Measurements from ENCODE around the gene KLHL21. TPM values are rescaled to one million over a fixed set of nuclear protein-coding genes. Genes with fewer than 3 reads are reported as not detected.

KLHL21 gene
- total RNA-seq, 1 donor from 2014 or later: 26.1 TPM

GRCh38 chr1:6632588-6633514 is 30.2 kb upstream of the KLHL21 start:
- H3K4me3 Mint-ChIP-seq: no peak overlapping the region
- H3K9me3 Mint-ChIP-seq: no peaks in the 10 kb centered on the region
- H3K4me1 Mint-ChIP-seq: peaks cover 4% of the 10 kb centered on the region
- H3K27ac Mint-ChIP-seq: no peak overlapping the region
- H3K36me3 Mint-ChIP-seq (ENCODE audit: low read depth): peaks cover 39% of the 10 kb centered on the region
- DNase-seq: no peak
- H3K27me3 Mint-ChIP-seq: no peaks in the 10 kb centered on the region
- intact Hi-C loops (cut with micrococcal nuclease): no loop called here

GRCh38 chr1:6631058-6631457 is 28.4 kb upstream of the KLHL21 start:
- H3K9me3 Mint-ChIP-seq: no peaks in the 10 kb centered on the region
- H3K4me3 Mint-ChIP-seq: no peak overlapping the region
- intact Hi-C loops (cut with micrococcal nuclease): no loop called here
- DNase-seq: no peak
- no peaks in the 10 kb centered on the region for H3K27me3 Mint-ChIP-seq
- H3K27ac Mint-ChIP-seq: no peak overlapping the region
- H3K36me3 Mint-ChIP-seq (ENCODE audit: low read depth): peaks cover 39% of the 10 kb centered on the region
- peaks cover 17% of the 10 kb centered on the region for H3K4me1 Mint-ChIP-seq

- Mint-ChIP-seq H3K4me1 (peaks cover 21% of the 10 kb centered on the region), H3K27me3 (no peaks in the 10 kb centered on the region), H3K36me3 (ENCODE audit: low read depth) (peaks cover 40% of the 10 kb centered on the region), H3K4me3 (no peak overlapping the region), H3K27ac (no peak overlapping the region), H3K9me3 (no peaks in the 10 kb centered on the region)
- DNase-seq: no peak
- intact Hi-C loops (cut with micrococcal nuclease): no loop called here
Measured at GRCh38 chr1:6630027-6630426, 27.4 kb upstream of the KLHL21 start.

DNA sequence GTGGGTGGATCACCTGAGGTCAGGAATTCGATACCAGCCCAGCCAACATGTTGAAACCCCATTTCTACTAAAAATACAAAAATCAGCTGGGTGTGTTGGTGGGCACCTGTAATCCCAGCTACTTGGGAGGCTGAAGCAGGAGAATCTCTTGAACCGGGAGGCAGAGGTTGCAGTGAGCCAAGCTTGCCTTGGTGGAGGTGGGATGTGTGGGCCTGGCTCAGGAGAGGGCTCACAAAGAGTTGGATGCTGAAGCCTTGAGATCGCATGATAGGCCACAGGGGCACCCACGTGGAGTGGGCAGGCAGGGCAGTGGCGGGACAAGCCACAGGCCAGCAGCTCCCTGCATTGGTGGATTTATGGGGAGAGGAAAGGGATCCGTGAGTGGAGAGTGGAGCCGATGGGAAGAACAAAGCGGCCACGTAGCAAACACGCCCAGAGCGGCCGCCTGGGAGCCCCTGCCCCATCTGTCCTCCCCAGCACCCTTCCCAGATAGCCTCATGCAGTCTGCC is 26.4 kb upstream of the KLHL21 start:
- intact Hi-C loops (cut with micrococcal nuclease): no loop called here
- no peaks in the 10 kb centered on the region for H3K9me3 Mint-ChIP-seq
- no peak overlapping the region for H3K4me3 Mint-ChIP-seq
- peaks cover 36% of the 10 kb centered on the region for H3K36me3 Mint-ChIP-seq (ENCODE audit: low read depth)
- H3K4me1 Mint-ChIP-seq: peaks cover 25% of the 10 kb centered on the region
- no peak for DNase-seq
- H3K27ac Mint-ChIP-seq: no peak overlapping the region
- no peaks in the 10 kb centered on the region for H3K27me3 Mint-ChIP-seq

GRCh38 chr1:6627841-6628545 is 25.3 kb upstream of the KLHL21 start:
- Mint-ChIP-seq H3K9me3 (no peaks in the 10 kb centered on the region), H3K27ac (peak overlapping the region; percentile 46), H3K4me1 (peaks cover 29% of the 10 kb centered on the region), H3K27me3 (no peaks in the 10 kb centered on the region), H3K4me3 (peak overlapping the region; percentile 5), H3K36me3 (ENCODE audit: low read depth) (peaks cover 34% of the 10 kb centered on the region)
- DNase-seq: no peak
- intact Hi-C loops (cut with micrococcal nuclease): no loop called here

DNA sequence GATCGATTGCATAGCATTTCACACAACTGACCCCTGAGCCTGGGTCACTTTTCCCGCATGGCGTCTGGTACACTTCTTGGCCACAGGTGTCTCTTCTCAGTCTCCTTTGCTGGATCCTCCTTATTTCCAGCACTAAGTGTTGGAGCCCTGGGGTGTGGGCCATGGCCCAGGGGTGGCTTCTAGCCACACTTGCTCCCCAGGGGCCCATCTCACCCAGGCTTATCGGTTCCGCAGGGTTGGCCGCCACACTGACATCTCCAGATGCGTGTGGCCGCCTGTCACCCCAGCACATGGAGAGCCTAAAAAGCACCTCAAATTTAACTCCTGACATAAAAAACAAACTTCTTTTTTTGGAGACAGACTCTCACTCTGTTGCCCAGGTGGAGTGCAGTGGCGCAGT is 24.4 kb upstream of the KLHL21 start:
- H3K36me3 Mint-ChIP-seq (ENCODE audit: low read depth): peaks cover 37% of the 10 kb centered on the region
- H3K27me3 Mint-ChIP-seq: no peaks in the 10 kb centered on the region
- DNase-seq: no peak
- H3K4me3 Mint-ChIP-seq: peak overlapping the region; percentile 95
- peaks cover 29% of the 10 kb centered on the region for H3K4me1 Mint-ChIP-seq
- H3K9me3 Mint-ChIP-seq: no peaks in the 10 kb centered on the region
- intact Hi-C loops (cut with micrococcal nuclease): no loop called here
- no peak overlapping the region for H3K27ac Mint-ChIP-seq

- H3K36me3 Mint-ChIP-seq (ENCODE audit: low read depth): peaks cover 42% of the 10 kb centered on the region
- peak; percentile 69 for DNase-seq
Measured at GRCh38 chr1:6625584-6626149, 23.0 kb upstream of the KLHL21 start.

DNA sequence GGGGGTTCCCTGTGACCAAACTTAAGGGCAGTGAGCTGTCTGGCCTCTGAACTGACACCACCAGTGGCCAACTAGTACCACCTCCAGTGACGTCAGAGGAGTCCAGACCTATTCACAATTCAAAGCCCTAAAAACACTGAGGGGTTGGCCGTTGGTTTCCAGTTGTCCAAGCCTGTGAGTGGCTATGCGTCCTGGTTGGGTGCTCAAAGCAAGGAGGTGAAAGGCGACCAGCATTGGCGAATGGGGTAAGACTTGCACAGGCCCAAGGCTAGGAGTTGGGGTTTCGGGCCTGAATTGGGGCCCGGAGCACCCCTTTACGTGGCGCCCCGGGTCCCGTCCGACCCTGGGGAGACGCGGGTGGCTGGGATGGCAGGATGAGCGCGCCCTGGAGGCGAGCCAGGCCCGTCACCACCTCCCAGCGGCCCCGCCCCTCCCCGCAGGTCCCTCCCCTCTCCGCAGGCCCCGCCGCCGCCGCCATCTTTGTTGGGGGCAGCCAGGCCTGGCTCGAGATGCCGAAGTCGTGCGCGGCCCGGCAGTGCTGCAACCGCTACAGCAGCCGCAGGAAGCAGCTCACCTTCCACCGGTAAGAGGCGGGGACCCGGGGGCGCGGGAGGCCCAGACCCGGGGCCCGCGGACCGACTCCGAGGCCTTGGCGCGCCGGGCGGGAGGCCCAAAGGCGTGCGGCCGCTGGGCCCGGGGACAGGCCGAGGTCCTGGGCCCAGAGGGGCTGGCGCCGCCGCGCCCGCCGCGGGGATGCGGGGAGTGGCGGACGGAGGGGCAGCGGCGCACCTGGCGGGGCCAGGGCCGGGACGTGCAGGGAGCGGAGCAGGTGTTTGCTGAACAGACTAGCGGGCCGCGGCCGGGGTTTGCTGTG is 22.3 kb upstream of the KLHL21 start, which contains the start of gene THAP3:
Gene THAP3, plus strand, starts transcription at position 159 of the 874 bp plus-strand sequence. Its CDS starts 351 bp downstream, at position 510.
- Mint-ChIP-seq H3K27ac (peak within 1 kb of the TSS; percentile 90), H3K4me1 (peaks cover 28% of the 10 kb centered on the region), H3K4me3 (peak within 1 kb of the TSS; percentile 95), H3K36me3 (ENCODE audit: low read depth) (peaks cover 41% of the 10 kb centered on the region), H3K9me3 (no peaks in the 10 kb centered on the region), H3K27me3 (no peaks in the 10 kb centered on the region)
- intact Hi-C loops (cut with micrococcal nuclease): loop anchor here (1.0 kb wide), 3 partner anchors 12 to 71 kb away; partner anchors contain the start of genes NOL9 and PHF13
- DNase-seq: peak; percentile 95

More at GRCh38 chr1:6625584-6626149, 23.0 kb upstream of the KLHL21 start:
- H3K4me3 Mint-ChIP-seq: peak overlapping the region; percentile 95
- H3K27ac Mint-ChIP-seq: peak overlapping the region; percentile 90
- intact Hi-C loops (cut with micrococcal nuclease): loop anchor here (1.0 kb wide), 3 partner anchors 12 to 71 kb away; partner anchors contain the start of genes NOL9 and PHF13
- H3K27me3 Mint-ChIP-seq: no peaks in the 10 kb centered on the region
- H3K9me3 Mint-ChIP-seq: no peaks in the 10 kb centered on the region
- peaks cover 29% of the 10 kb centered on the region for H3K4me1 Mint-ChIP-seq

DNA sequence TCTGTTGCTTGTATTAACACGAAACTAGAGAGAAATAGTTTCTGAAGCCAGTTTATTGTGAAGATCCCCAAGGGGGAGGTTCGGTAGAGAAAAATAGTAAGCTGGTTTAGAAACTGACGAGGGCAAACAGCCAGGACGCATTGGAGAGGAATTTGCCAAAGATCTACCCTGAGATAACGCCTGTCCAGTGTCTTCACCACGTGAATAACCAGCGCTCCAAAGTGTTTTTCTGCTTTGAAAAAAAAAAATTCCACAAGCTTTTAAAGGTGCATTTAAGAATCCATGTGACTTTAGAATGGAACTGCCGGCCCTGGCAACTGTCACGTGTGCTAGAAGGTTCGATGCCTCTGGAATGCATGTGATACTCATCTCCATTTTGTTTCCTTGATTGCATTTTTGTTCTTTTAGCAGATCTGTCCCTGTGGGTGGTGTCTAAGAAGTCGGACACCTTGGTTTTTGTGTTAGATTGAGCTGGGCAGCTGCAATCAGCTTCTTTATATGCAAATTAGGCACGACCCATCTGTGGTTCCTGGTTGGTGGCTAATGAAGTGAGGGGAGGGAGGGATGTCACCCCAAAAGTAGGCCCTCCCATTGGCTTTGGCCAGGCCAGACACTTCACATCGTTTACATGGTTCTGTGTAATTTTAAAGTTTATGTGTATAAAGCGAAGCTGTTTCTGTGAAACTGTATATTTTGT is 20.7 kb upstream of the KLHL21 start:
- H3K27me3 Mint-ChIP-seq: no peaks in the 10 kb centered on the region
- peaks cover 45% of the 10 kb centered on the region for H3K36me3 Mint-ChIP-seq (ENCODE audit: low read depth)
- H3K9me3 Mint-ChIP-seq: no peaks in the 10 kb centered on the region
- H3K4me1 Mint-ChIP-seq: peaks cover 26% of the 10 kb centered on the region
- no peak overlapping the region for H3K27ac Mint-ChIP-seq
- intact Hi-C loops (cut with micrococcal nuclease): no loop called here
- no peak for DNase-seq
- H3K4me3 Mint-ChIP-seq: no peak overlapping the region

- H3K4me3 Mint-ChIP-seq: no peak overlapping the region
- H3K36me3 Mint-ChIP-seq (ENCODE audit: low read depth): peaks cover 43% of the 10 kb centered on the region
- peaks cover 23% of the 10 kb centered on the region for H3K4me1 Mint-ChIP-seq
- DNase-seq: no peak
- H3K9me3 Mint-ChIP-seq: no peaks in the 10 kb centered on the region
- no peaks in the 10 kb centered on the region for H3K27me3 Mint-ChIP-seq
- intact Hi-C loops (cut with micrococcal nuclease): no loop called here
- no peak overlapping the region for H3K27ac Mint-ChIP-seq
Measured at GRCh38 chr1:6622396-6623152, 19.9 kb upstream of the KLHL21 start.

GRCh38 chr1:6621429-6622391 is 19.0 kb upstream of the KLHL21 start:
- Mint-ChIP-seq H3K36me3 (ENCODE audit: low read depth) (peaks cover 42% of the 10 kb centered on the region), H3K27ac (no peak overlapping the region), H3K4me1 (peaks cover 18% of the 10 kb centered on the region), H3K9me3 (no peaks in the 10 kb centered on the region), H3K27me3 (no peaks in the 10 kb centered on the region), H3K4me3 (no peak overlapping the region)
- intact Hi-C loops (cut with micrococcal nuclease): no loop called here
- DNase-seq: no peak

Data from activated CD4-positive, alpha-beta T cell treated with anti-CD3 and anti-CD28 coated beads, Interleukin-2, amount 10 ng/mL, durations not matched to agents 24 days and 14 days (primary cell).